Muscle of arm (tissue), 12 donors: ENCODE results near the gene B3GALT5. TPM values are rescaled to one million over a fixed set of nuclear protein-coding genes. Genes with fewer than 3 reads are reported as not detected.
"Not testable (repeated sequence)": the region's sequence is repeated elsewhere in the genome, so short reads cannot be mapped to it uniquely, and the experiment has no call there.

Source experiments
- DNase-seq: peaks from one replicate; pipeline ENCODE4 v3.0.0-alpha.2; 2013
- polyA plus RNA-seq, 12 donors: library from polyadenylated mRNA; unstranded; fragments of 120-200 nt; gene quantifications; one replicate each; pipeline ENCODE4 v1.2.1, GENCODE V29; 2013; ENCODE audit not compliant: insufficient read length in 12 of 12

Gene B3GALT5
- polyA plus RNA-seq, 12 donors, result 0.15 to 2.9 (median 0.33) TPM; not detected in 1

GRCh38 chr21:39666681-39667315 lies 54.1 kb downstream of the B3GALT5 start:
- no peak for DNase-seq

GRCh38 chr21:39667353-39667891 lies 54.7 kb downstream of the B3GALT5 start:
- DNase-seq, result no peak

GRCh38 chr21:39668369-39668768 lies 55.6 kb downstream of the B3GALT5 start:
- no peak for DNase-seq

GRCh38 chr21:39669485-39669884 lies 56.7 kb downstream of the B3GALT5 start:
- DNase-seq, result no peak

GRCh38 chr21:39669976-39670661 lies 57.4 kb downstream of the B3GALT5 start:
- no peak for DNase-seq

GRCh38 chr21:39670701-39671100 lies 58.0 kb downstream of the B3GALT5 start:
- DNase-seq, result no peak

- DNase-seq, result no peak
These were observed 59.2 kb downstream of the B3GALT5 start for GRCh38 chr21:39671986-39672385.

GRCh38 chr21:39673163-39673562 lies 60.4 kb downstream of the B3GALT5 start:
- DNase-seq, result no peak

GRCh38 chr21:39673736-39674135 lies 61.0 kb downstream of the B3GALT5 start:
- no peak for DNase-seq

GRCh38 chr21:39674801-39675200 lies 62.1 kb downstream of the B3GALT5 start:
- DNase-seq, result no peak

- DNase-seq, result no peak
These were observed 62.9 kb downstream of the B3GALT5 start for GRCh38 chr21:39675590-39675989.

GRCh38 chr21:39675993-39676661 lies 63.4 kb downstream of the B3GALT5 start:
- DNase-seq, result peak; percentile 45

GRCh38 chr21:39680216-39680615 lies 67.5 kb downstream of the B3GALT5 start:
- DNase-seq, result no peak

- DNase-seq, result no peak
These were observed 68.5 kb downstream of the B3GALT5 start for GRCh38 chr21:39681257-39681656.

- DNase-seq, result no peak
These were observed 69.1 kb downstream of the B3GALT5 start for GRCh38 chr21:39681845-39682244.

GRCh38 chr21:39685236-39685635 lies 72.5 kb downstream of the B3GALT5 start:
- no peak for DNase-seq

- no peak for DNase-seq
These were observed 73.3 kb downstream of the B3GALT5 start for GRCh38 chr21:39685991-39686390.

GRCh38 chr21:39686646-39687468 lies 74.1 kb downstream of the B3GALT5 start:
- DNase-seq, result no peak

- DNase-seq, result no peak
These were observed 75.3 kb downstream of the B3GALT5 start for GRCh38 chr21:39688010-39688409.

GRCh38 chr21:39689860-39690259 lies 77.1 kb downstream of the B3GALT5 start:
- DNase-seq, result not testable (repeated sequence)

- DNase-seq, result no peak
These were observed 77.7 kb downstream of the B3GALT5 start for GRCh38 chr21:39690454-39690853.

GRCh38 chr21:39694750-39695149 lies 82.0 kb downstream of the B3GALT5 start:
- no peak for DNase-seq
